Ishikawa (cell line): ENCODE results near the gene CAVIN1.

Source experiments
- CEBPB ChIP-seq: IDR thresholded peaks from 2 replicates; pipeline ENCODE4 v1.6.1; 2012
- EP300 ChIP-seq: IDR thresholded peaks from 2 replicates; pipeline ENCODE4 v1.6.1; 2012; ENCODE audit warnings: borderline replicate concordance
- FOXM1 ChIP-seq: IDR thresholded peaks from 2 replicates; pipeline ENCODE4 v1.6.1; 2012; ENCODE audit warnings: low read depth, borderline replicate concordance
- MAX ChIP-seq: IDR thresholded peaks from 2 replicates; pipeline ENCODE4 v1.6.1; 2012
- REST ChIP-seq: IDR thresholded peaks from 2 replicates; pipeline ENCODE4 v1.6.1; 2012; ENCODE audit warnings: low read depth, mild to moderate bottlenecking
- TAF1 ChIP-seq: IDR thresholded peaks from 2 replicates; pipeline ENCODE4 v1.6.1; 2012; ENCODE audit warnings: low read depth, mild to moderate bottlenecking

DNA sequence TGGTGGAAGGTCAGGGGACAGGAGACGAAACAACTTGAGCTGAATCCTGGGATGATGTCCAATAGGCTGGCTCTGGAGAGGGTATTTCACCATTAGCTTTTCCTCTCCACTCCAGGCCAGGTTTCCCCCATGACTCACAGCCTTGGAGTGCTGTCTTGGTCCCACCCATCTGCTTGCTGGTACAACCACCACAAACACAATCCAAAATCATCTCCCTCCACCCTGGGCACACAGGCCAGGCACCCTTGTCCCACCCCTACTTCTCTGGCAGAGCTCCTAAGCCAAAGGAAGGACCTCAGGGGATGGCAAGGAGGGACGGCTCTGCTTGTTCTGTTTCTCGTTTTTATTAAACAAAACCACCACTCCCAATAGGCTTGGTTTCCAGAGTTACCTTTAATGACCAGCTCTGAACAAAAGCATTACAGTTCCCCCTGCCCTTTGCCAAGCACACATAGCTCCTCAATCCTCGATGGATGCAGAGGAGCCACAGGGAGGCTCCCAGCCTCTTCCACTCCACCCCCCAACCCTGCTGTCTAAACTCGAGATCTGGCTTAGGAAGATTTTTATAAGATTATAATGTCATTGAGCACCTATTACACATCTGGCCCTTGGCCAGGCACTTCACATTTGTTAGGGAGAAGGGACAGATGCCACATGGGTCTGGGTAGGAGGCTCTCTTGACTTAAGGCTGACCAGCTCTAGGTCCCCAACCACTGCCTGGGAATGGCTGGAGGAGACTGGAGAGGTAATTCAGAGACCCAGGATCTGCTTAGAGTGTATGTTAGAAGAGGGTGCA, 13.3 kb downstream of the CAVIN1 start:
- TF ChIP-seq CEBPB (no peak), TAF1 (no peak), MAX (no peak), EP300 (no peak), REST (no peak), FOXM1 (no peak)
